ENCODE data around the gene TRPM2. TPM values are rescaled to one million over a fixed set of nuclear protein-coding genes. Genes with fewer than 3 reads are reported as not detected.
A peak's percentile ranks its signal among the peaks of the same experiment; 100 is the strongest.

Gene TRPM2
- total RNA-seq, 2 donors from 2014 or later: 1.6 to 12.5 TPM

- Mint-ChIP-seq H3K4me1 (no peaks in the 10 kb centered on the region), H3K27me3 (ENCODE audit: insufficient read depth) (no peaks in the 10 kb centered on the region), H3K9me3 (peaks cover 16% of the 10 kb centered on the region), H3K27ac (no peak overlapping the region), H3K36me3 (ENCODE audit: low read depth) (no peaks in the 10 kb centered on the region), H3K4me3 (no peak overlapping the region)
- H3K27me3 ChIP-seq (ENCODE audit: control insufficient read depth, insufficient read depth, low read length, poor library complexity, severe bottlenecking): no peaks in the 10 kb centered on the region
- no peak overlapping the region for H3K4me3 ChIP-seq (ENCODE audit: low read length)
- no peaks in the 10 kb centered on the region for H3K36me3 ChIP-seq (ENCODE audit: control insufficient read depth, insufficient read depth, low read length)
- no peak overlapping the region for H3K9ac ChIP-seq (ENCODE audit: extremely low read depth, low read length, poor library complexity, severe bottlenecking)
- TF ChIP-seq CTCF (conservative IDR thresholded peaks at IDR 0.05): no peak
- H3K4me1 ChIP-seq (ENCODE audit: control insufficient read depth, insufficient read depth, low read length): no peaks in the 10 kb centered on the region
- peaks cover 12% of the 10 kb centered on the region for H3K9me3 ChIP-seq (ENCODE audit: control insufficient read depth, low read length)
- no peak overlapping the region for H3K27ac ChIP-seq (ENCODE audit: low read depth, low read length)
- peak; percentile 36 for DNase-seq
- 90 to 92% methylated on average over 17 to 34 of the region's 34 CpGs for WGBS, 2 experiments (ENCODE audit: insufficient coverage in 1 of 2, insufficient read length in 1 of 2)
Measured at GRCh38 chr21:44432841-44433790, 79.7 kb downstream of the TRPM2 start.

GRCh38 chr21:44433791-44434567 is 80.6 kb downstream of the TRPM2 start:
- H3K4me1 ChIP-seq (ENCODE audit: control insufficient read depth, insufficient read depth, low read length): no peaks in the 10 kb centered on the region
- no peak overlapping the region for H3K9ac ChIP-seq (ENCODE audit: extremely low read depth, low read length, poor library complexity, severe bottlenecking)
- H3K36me3 ChIP-seq (ENCODE audit: control insufficient read depth, insufficient read depth, low read length): no peaks in the 10 kb centered on the region
- Mint-ChIP-seq H3K27ac (no peak overlapping the region), H3K4me1 (no peaks in the 10 kb centered on the region), H3K36me3 (ENCODE audit: low read depth) (no peaks in the 10 kb centered on the region), H3K4me3 (no peak overlapping the region), H3K9me3 (peaks cover 10% of the 10 kb centered on the region), H3K27me3 (ENCODE audit: insufficient read depth) (no peaks in the 10 kb centered on the region)
- no peak overlapping the region for H3K4me3 ChIP-seq (ENCODE audit: low read length)
- peaks cover 6% of the 10 kb centered on the region for H3K9me3 ChIP-seq (ENCODE audit: control insufficient read depth, low read length)
- DNase-seq: peak; percentile 20
- no peak overlapping the region for H3K27ac ChIP-seq (ENCODE audit: low read depth, low read length)
- no peaks in the 10 kb centered on the region for H3K27me3 ChIP-seq (ENCODE audit: control insufficient read depth, insufficient read depth, low read length, poor library complexity, severe bottlenecking)
- 92 to 93% methylated on average over 27 to 39 of the region's 39 CpGs for WGBS, 2 experiments (ENCODE audit: insufficient coverage in 1 of 2, insufficient read length in 1 of 2)
- no peak for TF ChIP-seq CTCF (conservative IDR thresholded peaks at IDR 0.05)

GRCh38 chr21:44434568-44434925 is 81.1 kb downstream of the TRPM2 start:
- Mint-ChIP-seq H3K9me3 (peaks cover 10% of the 10 kb centered on the region), H3K27me3 (ENCODE audit: insufficient read depth) (no peaks in the 10 kb centered on the region), H3K36me3 (ENCODE audit: low read depth) (no peaks in the 10 kb centered on the region), H3K27ac (no peak overlapping the region), H3K4me1 (no peaks in the 10 kb centered on the region), H3K4me3 (no peak overlapping the region)
- 86 to 98% methylated on average over 8 to 13 of the region's 13 CpGs for WGBS, 2 experiments (ENCODE audit: insufficient coverage in 1 of 2, insufficient read length in 1 of 2)
- DNase-seq: peak; percentile 34
- H3K4me3 ChIP-seq (ENCODE audit: low read length): no peak overlapping the region
- no peaks in the 10 kb centered on the region for H3K36me3 ChIP-seq (ENCODE audit: control insufficient read depth, insufficient read depth, low read length)
- H3K27ac ChIP-seq (ENCODE audit: low read depth, low read length): no peak overlapping the region
- TF ChIP-seq CTCF (conservative IDR thresholded peaks at IDR 0.05): no peak
- no peaks in the 10 kb centered on the region for H3K27me3 ChIP-seq (ENCODE audit: control insufficient read depth, insufficient read depth, low read length, poor library complexity, severe bottlenecking)
- H3K9ac ChIP-seq (ENCODE audit: extremely low read depth, low read length, poor library complexity, severe bottlenecking): no peak overlapping the region
- peaks cover 6% of the 10 kb centered on the region for H3K9me3 ChIP-seq (ENCODE audit: control insufficient read depth, low read length)
- no peaks in the 10 kb centered on the region for H3K4me1 ChIP-seq (ENCODE audit: control insufficient read depth, insufficient read depth, low read length)

Data from endodermal cell (in vitro differentiated cells).